B cell (primary cell): Measurements from ENCODE around the gene WDR26.

ENCODE experiments used
- EZH2 ChIP-seq: IDR thresholded peaks from 2 replicates; pipeline ENCODE4 v1.6.1; 2012; ENCODE audit warnings: borderline replicate concordance, low read depth, mild to moderate bottlenecking, moderate library complexity, low read length; ENCODE audit not compliant: insufficient read depth, poor library complexity, severe bottlenecking
- TF ChIP-seq, protein P1 (sequence below): fragments of 200-600 bp; IDR thresholded peaks from one replicate; pipeline ENCODE4 v1.8.0; 2022; ENCODE audit warnings: antibody characterized with exemption, mild to moderate bottlenecking

DNA sequence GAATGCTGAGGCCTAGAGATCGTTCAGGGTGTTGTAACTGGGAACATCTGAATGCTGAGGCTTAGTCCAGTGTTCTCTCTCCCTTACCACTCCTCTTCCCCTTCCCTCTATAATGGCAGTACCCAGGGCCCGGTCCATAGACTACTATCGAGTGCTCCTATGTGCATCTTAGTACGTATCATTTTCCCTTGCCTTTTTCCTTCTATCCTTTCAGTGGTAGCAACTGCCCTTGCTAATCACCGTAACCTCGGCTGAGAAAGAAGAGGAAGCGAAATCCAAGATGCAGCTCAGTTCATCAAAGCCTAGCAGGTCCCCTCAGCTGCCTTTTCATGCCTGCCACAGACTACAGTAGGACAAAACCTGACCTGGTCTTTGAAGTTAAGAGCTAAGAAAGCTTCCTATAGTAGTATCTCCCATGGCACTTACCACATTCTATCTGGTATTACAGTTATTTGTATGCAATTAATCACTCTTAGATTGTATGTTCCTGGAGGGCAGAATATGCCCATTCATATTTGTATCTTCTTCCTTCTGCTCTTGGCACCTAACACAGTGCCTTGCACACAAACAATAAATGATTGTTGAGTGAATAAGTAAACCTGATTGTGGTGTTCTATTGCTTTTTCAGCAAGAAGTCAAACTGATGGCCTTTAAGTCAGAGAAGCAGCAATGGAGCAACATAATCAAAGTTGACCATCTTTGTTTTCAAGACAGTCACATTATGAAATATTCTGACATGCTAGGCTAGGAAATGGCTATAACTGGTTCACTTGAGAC lies 55.6 kb downstream of the WDR26 start:
- TF ChIP-seq, protein P1, sequence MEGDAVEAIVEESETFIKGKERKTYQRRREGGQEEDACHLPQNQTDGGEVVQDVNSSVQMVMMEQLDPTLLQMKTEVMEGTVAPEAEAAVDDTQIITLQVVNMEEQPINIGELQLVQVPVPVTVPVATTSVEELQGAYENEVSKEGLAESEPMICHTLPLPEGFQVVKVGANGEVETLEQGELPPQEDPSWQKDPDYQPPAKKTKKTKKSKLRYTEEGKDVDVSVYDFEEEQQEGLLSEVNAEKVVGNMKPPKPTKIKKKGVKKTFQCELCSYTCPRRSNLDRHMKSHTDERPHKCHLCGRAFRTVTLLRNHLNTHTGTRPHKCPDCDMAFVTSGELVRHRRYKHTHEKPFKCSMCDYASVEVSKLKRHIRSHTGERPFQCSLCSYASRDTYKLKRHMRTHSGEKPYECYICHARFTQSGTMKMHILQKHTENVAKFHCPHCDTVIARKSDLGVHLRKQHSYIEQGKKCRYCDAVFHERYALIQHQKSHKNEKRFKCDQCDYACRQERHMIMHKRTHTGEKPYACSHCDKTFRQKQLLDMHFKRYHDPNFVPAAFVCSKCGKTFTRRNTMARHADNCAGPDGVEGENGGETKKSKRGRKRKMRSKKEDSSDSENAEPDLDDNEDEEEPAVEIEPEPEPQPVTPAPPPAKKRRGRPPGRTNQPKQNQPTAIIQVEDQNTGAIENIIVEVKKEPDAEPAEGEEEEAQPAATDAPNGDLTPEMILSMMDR = no peak
- TF ChIP-seq EZH2 = no peak
